Osteoblast (primary cell): ENCODE measurements around the gene ZNF274. TPM values are rescaled to one million over a fixed set of nuclear protein-coding genes. Genes with fewer than 3 reads are reported as not detected.

Source experiments
- DNase-seq: peaks from one replicate; pipeline ENCODE4 v3.0.0; 2011; ENCODE audit warnings: low spot score, mixed read lengths; ENCODE audit not compliant: insufficient read length; ENCODE audit errors: missing footprints
- H2AFZ ChIP-seq: 2 replicates; pipeline ENCODE4 v1.6.0; 2011; ENCODE audit warnings: mild to moderate bottlenecking, low read length
- H3K27ac ChIP-seq: 2 replicates; pipeline ENCODE4 v1.5.1; 2011; ENCODE audit warnings: mild to moderate bottlenecking, low read depth, low read length, moderate library complexity
- H3K27me3 ChIP-seq: 2 replicates; pipeline ENCODE4 v1.6.0; 2012; ENCODE audit warnings: mild to moderate bottlenecking, control low read depth, inconsistent platforms, low read length, moderate library complexity; ENCODE audit not compliant: insufficient read depth
- H3K36me3 ChIP-seq: 2 replicates; pipeline ENCODE4 v1.5.1; 2011; ENCODE audit warnings: mild to moderate bottlenecking, low read length, control low read depth, moderate library complexity; ENCODE audit not compliant: insufficient read depth
- H3K4me1 ChIP-seq: 2 replicates; pipeline ENCODE4 v1.5.1; 2011; ENCODE audit warnings: mild to moderate bottlenecking, low read length, control low read depth, moderate library complexity; ENCODE audit not compliant: insufficient read depth
- H3K4me2 ChIP-seq: 2 replicates; pipeline ENCODE4 v1.6.0; 2011; ENCODE audit warnings: mild to moderate bottlenecking, low read length; ENCODE audit not compliant: insufficient read depth
- H3K4me3 ChIP-seq: fragments of 200-600 bp; sonication (generic); 3 replicates; pipeline ENCODE4 v1.5.1; 2012; ENCODE audit warnings: mild to moderate bottlenecking, low read length, inconsistent platforms; ENCODE audit not compliant: insufficient read depth
- H3K79me2 ChIP-seq: 2 replicates; pipeline ENCODE4 v1.6.0; 2012; ENCODE audit warnings: mild to moderate bottlenecking, low read length, control low read depth, inconsistent platforms; ENCODE audit not compliant: insufficient read depth
- H3K9me3 ChIP-seq: 2 replicates; pipeline ENCODE4 v1.5.1; 2011; ENCODE audit warnings: low read depth, low read length, control low read depth
- H4K20me1 ChIP-seq: 2 replicates; pipeline ENCODE4 v1.6.0; 2012; ENCODE audit warnings: mild to moderate bottlenecking, low read length, control low read depth; ENCODE audit not compliant: insufficient read depth
- CTCF ChIP-seq: IDR thresholded peaks from 2 replicates; pipeline ENCODE4 v1.5.1; 2011; ENCODE audit warnings: mild to moderate bottlenecking, low read depth, low read length, moderate library complexity; ENCODE audit errors: extremely low read depth
- total RNA-seq: library from RNA; depleted of rRNA; stranded (reverse); fragments of >200 nt; gene quantifications from 2 replicates; pipeline ENCODE4 v1.2.3, GENCODE V29; 2012

The ZNF274 gene
- total RNA-seq, 1 donor, result 10.9 TPM

DNA sequence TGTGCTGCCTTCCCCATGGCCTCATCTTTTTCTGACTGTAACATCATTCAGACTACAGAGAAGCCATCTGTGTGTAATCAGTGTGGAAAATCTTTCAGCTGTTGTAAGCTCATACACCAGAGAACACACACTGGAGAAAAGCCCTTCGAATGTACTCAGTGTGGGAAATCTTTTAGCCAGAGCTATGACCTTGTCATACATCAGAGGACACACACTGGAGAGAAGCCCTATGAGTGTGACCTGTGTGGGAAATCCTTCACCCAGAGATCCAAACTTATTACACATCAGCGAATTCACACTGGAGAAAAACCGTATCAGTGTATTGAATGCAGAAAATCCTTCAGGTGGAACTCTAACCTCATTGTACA, 78.7 kb downstream of the ZNF274 start:
- TF ChIP-seq CTCF, result no peak
- Histone ChIP-seq H3K36me3 (peaks cover 68% of the 10 kb centered on the region), H3K27me3 (no peaks in the 10 kb centered on the region), H2AFZ (no peak overlapping the region), H3K27ac (no peak overlapping the region), H4K20me1 (no peaks in the 10 kb centered on the region), H3K4me3 (no peak overlapping the region), H3K4me1 (no peaks in the 10 kb centered on the region), H3K79me2 (no peaks in the 10 kb centered on the region), H3K4me2 (no peak overlapping the region), H3K9me3 (peaks cover 80% of the 10 kb centered on the region)
- no peak for DNase-seq

GRCh38 chr19:58261968-58262921, 79.4 kb downstream of the ZNF274 start:
- Histone ChIP-seq H3K36me3 (peaks cover 66% of the 10 kb centered on the region), H3K27me3 (no peaks in the 10 kb centered on the region), H4K20me1 (no peaks in the 10 kb centered on the region), H3K27ac (no peak overlapping the region), H3K9me3 (peaks cover 78% of the 10 kb centered on the region), H3K79me2 (no peaks in the 10 kb centered on the region), H3K4me2 (no peak overlapping the region), H2AFZ (no peak overlapping the region), H3K4me1 (no peaks in the 10 kb centered on the region), H3K4me3 (peak overlapping the region; percentile 35)
- TF ChIP-seq CTCF, result no peak
- DNase-seq, result no peak

DNA sequence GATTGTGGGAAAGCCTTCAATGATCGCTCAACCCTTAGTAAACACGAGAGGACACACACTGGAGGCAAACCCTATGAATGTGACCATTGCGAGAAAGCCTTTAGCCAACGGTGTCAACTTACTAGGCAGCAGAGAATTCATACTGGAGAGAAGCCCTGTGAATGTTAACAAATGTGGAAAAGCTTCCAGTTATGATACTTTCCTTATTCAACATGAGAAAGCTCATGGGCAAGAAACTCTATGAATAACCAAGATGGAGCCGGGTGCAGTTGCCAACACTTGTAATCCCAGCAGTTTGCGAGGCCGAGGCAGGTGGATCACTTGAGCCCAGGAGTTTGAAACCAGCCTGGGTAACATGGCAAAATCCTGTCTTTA, 80.0 kb downstream of the ZNF274 start:
- Histone ChIP-seq H3K4me3 (no peak overlapping the region), H3K4me2 (no peak overlapping the region), H3K27ac (no peak overlapping the region), H4K20me1 (no peaks in the 10 kb centered on the region), H3K79me2 (no peaks in the 10 kb centered on the region), H3K4me1 (no peaks in the 10 kb centered on the region), H3K27me3 (no peaks in the 10 kb centered on the region), H2AFZ (no peak overlapping the region), H3K9me3 (peaks cover 72% of the 10 kb centered on the region), H3K36me3 (peaks cover 59% of the 10 kb centered on the region)
- TF ChIP-seq CTCF, result no peak
- DNase-seq, result no peak

Other genes starting within 250 kb of the ZNF274 start
- gene ZNF418, start 247.7 kb upstream of the ZNF274 start, total RNA-seq, result 4.7 and 5.1 TPM in 2 replicates
- 5.8 and 5.9 TPM in 2 replicates for gene ZNF256, start 235.4 kb upstream of the ZNF274 start, total RNA-seq
- 0.36 TPM in 1 of 2 replicates, not detected in the other for gene C19orf18, start 208.5 kb upstream of the ZNF274 start, total RNA-seq
- gene ZNF606, start 180.2 kb upstream of the ZNF274 start, total RNA-seq, result 16.3 and 17.4 TPM in 2 replicates
- gene ZSCAN1, start 149.0 kb upstream of the ZNF274 start, total RNA-seq, result 0.36 TPM in 1 of 2 replicates, not detected in the other
- gene ZNF135, start 123.8 kb upstream of the ZNF274 start, total RNA-seq, result 6.5 and 8.3 TPM in 2 replicates
- gene ZSCAN18, start 84.8 kb upstream of the ZNF274 start, total RNA-seq, result 49.8 and 60.4 TPM in 2 replicates
- 11.9 and 12.7 TPM in 2 replicates for gene ZNF329, start 32.3 kb upstream of the ZNF274 start, total RNA-seq
- 22.1 and 32.9 TPM in 2 replicates for gene ZNF544, start 45.9 kb downstream of the ZNF274 start, total RNA-seq
- 8.7 and 8.8 TPM in 2 replicates for gene ZNF8, start 95.9 kb downstream of the ZNF274 start, total RNA-seq
- 23.9 and 29.3 TPM in 2 replicates for gene ERVK3-1, start 122.3 kb downstream of the ZNF274 start, total RNA-seq
- 2.5 and 3.5 TPM in 2 replicates for gene ZSCAN22, start 143.9 kb downstream of the ZNF274 start, total RNA-seq
- 1.1 and 1.5 TPM in 2 replicates for gene A1BG, start 170.4 kb downstream of the ZNF274 start, total RNA-seq
- gene ZNF497, start 179.7 kb downstream of the ZNF274 start, total RNA-seq, result 1.2 and 1.4 TPM in 2 replicates
- gene ZNF837, start 198.0 kb downstream of the ZNF274 start, total RNA-seq, result 4.4 and 4.7 TPM in 2 replicates
- gene RPS5, start 204.2 kb downstream of the ZNF274 start, total RNA-seq, result 1,166 and 1,239 TPM in 2 replicates
- gene RNF225, start 212.6 kb downstream of the ZNF274 start, total RNA-seq, result not detected in 2 replicates
- gene ZNF584, start 225.6 kb downstream of the ZNF274 start, total RNA-seq, result 20.6 and 25.7 TPM in 2 replicates